ENCODE data around the gene STK26.
"Not testable (repeated sequence)": the region's sequence is repeated elsewhere in the genome, so short reads cannot be mapped to it uniquely, and the experiment has no call there.

Gene STK26

DNA sequence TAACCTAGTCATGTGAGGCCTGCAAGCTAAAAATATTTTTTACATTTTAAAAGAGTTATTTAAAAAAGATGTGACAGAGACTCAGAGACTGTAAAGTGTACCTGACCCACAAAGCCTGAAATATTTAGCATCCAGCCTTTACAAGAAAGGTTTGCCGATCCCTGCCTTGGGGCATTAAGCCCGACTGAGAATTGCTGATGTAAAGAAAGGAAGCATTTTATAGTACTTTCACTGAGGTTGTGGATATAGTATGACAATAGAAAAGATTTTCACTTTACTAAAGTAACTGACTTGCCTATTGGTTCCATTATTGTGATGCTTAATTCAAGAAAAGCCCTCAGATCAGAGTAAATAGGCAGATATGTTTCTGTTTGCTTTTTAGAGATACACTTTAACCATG lies 17.0 kb downstream of the STK26 start:
- DNase-seq = no peak

DNA sequence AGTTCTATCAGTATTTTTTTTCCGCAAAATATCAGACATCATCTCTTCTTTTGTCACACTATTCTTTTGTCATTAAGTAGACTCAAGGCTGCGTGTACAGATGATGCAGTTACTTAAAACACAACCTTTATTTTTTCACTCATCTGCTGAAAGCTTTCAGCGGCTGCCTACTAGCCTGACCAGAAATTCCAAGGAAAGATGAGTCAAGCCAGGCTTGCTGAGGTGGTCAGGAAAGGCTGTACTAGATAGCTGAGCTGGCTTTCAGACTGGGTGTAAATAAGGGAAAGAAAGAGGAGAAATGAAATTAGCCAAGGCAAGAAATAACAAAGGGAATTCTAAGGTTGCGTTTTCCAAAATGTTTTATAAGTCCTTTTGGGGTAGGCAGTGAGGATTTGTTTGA lies 17.9 kb downstream of the STK26 start:
- no peak for DNase-seq

DNA sequence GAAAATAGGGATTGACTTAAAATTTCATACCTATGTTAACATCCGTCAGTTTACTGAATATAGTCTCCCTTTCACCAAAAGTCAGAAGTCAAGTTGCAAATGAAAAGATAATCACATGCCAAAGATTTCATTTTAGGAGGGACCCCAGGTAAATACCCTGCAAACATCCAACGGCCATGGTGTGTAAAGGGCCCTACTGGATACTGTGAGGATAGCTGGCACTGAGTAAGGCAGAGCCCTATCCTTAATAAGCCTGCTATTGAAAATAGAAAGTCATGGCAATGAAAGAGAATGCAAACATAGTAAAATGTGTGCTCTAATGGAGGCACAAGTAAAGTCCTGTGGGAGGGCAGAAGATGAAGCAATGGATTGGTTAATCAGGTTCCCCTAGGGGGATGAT lies 20.9 kb downstream of the STK26 start:
- DNase-seq = no peak

DNA sequence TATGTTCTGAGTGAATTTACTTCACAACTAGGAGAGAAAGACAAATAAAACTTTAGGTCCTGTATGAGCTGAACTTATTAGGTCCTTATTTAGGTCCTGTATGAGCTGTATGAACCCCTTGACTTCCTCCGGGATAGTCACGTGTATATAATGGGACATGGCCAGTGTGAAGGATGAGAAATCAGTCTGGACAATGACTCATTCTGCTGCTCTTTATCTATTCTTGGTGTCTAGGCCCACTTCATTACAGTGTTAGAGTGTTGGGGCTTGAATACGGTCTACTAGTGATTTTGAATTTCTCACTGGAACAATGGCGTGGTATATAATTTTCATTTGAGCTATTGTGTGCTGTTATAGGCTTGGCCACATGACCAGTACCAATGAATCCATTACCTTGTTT lies 21.9 kb downstream of the STK26 start:
- DNase-seq = no peak

DNA sequence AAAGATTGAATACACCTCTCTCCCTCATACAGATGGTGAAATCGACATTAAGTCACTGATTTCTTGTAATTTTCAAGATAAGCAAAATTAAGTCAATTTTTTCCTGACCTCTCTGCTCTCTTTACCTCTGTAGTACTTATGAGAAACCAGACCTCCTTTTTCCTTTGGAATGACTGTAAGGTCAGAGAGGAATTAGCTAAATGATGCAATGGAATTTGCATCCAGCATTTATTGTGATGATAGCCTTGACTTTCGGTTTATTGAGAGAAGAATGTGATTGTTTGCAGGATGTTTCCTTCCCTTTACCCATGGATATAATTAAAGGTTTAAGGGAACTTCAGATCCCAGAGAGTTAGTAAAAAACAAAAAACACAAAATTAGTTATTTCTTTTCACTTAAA lies 22.4 kb downstream of the STK26 start:
- DNase-seq = no peak

DNA sequence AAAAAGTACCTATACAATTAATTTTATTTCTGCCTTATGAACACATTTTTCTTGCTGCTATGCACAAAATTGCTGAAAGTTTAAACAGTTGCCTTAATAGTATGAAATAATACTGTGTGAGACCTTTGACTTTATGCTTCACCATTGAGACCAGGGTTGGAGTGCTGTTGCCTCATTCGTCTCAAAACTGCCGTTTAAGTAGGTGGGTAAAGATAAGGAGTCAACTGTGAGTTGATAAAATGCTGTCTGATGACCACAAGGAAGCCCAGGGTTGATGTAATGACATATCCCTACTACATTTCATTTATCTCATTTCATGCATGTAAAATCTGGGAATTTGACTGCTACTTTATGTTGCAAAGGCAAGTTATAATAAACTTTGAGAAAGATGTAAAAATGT lies 23.4 kb downstream of the STK26 start:
- no peak for DNase-seq

DNA sequence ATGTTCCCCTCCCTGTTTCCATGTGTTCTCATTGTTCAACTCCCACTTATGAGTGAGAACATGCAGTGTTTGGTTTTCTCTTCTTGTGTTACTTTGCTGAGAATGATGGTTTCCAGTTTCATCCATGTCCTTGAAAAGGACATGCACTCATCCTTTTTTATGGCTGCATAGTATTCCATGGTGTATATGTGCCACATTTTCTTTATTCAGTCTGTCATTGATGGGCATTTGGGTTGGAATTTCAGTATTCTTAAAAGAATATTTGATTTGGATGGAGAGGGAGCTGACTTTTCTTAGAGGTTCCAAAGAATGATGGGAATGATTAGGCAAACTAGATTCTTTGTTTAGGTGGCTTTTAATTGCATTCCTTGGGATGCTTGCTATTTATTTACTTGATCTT lies 28.7 kb downstream of the STK26 start:
- not testable (repeated sequence) for DNase-seq

DNA sequence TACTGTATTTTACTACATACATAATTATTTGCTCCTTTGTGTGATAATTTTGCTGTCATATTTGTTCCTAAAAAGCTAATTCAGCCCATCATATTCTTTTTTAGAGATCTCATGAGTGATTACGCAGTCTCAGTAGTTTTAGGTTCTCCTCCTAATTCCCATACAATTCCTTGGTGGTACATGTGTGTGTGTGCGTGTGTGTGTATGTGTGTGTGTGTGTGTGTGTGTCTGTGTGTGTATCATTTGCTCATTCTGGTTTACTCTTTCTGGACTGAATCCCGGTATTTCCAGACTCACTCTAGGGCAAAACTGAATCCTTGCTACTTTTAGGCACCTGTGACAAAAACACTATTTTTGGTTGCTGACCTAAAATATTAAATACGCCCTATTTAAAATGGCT lies 34.9 kb downstream of the STK26 start:
- DNase-seq = no peak

DNA sequence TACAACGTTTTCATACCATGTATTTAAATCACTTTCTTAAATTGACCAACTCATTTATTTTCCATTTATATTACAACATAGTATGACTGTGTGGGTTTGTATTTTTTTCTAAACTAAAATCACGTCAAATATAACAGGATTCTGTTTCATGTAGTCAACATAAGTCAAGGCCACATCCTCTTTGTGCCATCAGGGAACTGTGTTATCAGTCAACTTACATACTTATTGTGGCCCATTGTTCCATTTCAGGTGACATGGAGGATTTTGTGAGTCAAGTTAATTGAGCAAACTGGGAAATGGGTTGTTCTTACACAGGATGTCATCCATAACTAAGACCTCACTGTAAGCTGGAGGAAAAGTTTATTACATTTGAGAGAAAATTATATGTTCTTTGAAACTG lies 35.9 kb downstream of the STK26 start:
- DNase-seq = no peak

DNA sequence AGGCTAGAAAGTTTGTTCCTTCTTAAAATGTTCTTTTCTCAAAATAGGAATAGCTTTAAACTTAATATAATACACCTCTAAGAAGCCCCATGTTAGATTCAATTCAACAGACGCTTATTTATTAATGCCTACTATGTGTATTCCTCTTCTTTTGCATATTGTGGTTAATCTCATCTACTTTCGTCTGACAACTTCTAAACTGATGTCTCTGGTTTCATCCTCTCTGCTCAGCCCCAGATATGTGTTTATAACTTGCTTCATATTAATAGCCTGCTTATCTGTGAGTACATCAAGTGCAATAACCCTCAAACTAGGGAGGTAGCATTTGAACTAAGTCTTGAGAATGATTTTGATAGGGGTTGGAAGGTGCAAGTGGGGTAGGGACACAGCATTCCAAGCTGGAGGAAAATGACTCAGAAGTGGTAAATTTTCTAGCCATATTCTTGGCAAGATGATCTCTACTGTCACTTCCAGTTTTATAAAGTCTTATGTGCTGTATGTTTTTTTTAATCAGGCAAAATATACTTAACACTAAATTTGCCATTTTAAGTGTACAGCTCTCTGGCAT lies 37.0 kb downstream of the STK26 start:
- DNase-seq = no peak

DNA sequence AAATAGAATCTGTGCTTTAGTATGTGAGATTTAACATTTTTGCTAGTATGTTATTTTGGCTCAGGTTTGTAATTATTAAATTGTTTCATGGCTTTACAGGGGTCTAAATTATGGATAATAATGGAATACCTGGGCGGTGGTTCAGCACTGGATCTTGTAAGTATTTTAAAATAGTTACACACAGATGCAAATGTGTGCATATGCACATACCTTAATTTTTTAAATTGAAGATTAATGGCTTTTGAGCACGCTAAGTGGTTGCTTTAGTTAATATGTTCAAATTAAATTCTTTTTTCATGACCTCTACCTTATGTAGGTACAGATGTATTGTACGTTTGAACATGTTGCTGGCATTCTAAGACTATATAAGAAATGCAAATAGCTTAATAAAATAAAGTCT lies 40.2 kb downstream of the STK26 start:
- DNase-seq = no peak

DNA sequence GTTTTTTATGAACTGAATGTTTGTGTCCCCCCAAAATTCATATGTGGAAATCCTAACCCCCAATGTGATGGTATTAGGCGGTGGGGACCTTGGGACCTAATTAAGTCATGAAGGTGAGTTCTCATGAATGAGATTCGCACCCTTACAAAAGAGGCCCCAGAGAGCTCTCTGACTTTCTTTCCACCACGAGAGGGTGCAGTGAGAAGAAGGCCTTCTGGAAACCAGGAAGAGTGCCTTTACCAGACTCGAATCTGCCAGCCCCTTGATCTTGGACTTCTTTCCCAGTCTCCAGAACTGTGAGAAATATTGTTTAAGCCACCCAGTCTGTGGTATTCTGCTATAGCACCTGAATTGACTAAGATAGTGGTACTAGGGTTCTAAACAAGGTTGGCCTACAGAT lies 40.8 kb downstream of the STK26 start:
- DNase-seq = no peak

DNA sequence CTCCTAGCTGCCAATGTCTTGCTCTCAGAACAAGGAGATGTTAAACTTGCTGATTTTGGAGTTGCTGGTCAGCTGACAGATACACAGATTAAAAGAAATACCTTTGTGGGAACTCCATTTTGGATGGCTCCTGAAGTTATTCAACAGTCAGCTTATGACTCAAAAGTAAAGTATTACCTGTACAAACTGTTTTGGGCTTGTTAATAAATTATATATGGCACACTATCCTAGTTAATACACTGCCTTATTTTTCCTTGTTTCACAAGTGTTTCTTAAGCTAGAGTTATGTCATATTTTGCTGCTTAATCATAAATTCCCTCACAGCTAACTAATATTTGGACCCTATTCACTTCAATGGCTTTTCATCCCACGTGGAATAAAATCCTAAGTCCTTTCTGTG lies 45.3 kb downstream of the STK26 start:
- no peak for DNase-seq

DNA sequence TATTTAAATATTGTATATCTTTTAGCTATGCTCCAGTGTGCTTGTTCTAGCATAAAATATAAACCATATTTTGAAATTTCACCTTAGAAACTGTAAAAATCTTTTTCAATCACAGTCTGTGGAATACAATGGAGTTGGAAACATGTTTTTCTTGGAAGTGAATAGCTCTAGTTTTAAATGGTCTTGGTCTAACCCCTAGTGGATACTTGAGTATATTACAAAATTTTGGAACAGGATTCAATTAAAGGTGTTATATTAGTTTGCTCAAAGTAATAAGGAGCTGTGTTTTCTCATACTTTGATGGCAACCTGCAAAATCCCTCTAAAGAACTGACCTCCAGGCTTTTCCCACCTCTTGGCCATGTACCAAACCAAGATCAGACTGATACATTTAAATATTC lies 48.2 kb downstream of the STK26 start:
- DNase-seq = no peak

DNA sequence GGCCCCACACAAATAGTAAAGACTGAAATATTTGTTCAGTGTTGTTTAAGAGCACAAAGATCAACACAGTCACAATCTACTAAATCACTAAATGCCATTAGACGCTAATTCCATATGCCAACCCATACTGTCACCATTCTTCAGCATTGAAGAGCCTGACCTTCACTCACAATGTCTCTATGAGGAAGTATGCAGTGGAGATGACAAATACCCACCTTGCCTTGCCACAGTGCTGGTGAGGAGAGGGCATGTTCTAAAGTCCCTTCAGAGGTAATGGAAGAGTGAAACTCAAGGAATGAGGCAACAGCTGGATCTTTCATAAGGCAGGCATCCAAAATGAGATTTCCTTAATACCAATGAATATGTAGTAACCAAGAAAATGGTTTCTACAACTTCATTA lies 54.3 kb downstream of the STK26 start:
- DNase-seq = no peak

DNA sequence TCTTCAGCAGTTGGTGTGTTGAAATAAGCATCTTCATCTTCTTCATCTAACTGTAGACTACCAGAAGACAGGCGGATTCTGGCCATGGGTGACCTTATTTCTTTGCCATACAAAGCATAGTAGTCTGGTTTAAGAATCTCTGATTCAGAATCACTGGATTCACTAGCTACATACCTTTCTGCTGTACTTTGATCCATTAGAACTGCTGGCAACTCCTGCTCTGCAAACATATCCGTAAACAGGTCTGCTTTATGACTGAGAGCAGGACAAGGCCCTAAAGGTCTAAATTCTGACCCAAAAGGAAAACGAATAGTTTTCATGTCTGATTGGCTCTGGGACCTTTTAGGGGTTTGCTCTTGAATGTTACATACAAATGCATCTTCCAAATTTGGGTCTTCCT lies 54.8 kb downstream of the STK26 start:
- DNase-seq = no peak

DNA sequence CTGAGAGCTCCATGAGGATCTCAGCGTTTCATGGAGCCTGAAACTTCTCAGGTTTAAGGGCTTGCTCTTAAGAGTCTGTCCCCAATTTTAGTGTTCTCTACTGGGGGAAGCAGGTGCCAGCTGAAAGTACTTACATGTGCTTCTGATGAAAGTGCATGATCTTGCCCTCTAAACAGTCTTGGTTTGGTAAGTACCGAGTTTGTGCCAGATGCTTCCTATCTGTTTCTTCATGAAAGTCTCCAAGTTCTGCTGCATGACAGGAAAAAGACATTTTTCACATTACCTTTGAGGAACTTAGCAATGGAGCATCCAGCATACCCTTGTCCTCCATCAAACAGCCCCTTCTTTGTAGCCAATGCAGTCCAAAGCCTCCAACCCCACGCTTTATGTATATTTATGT lies 62.7 kb downstream of the STK26 start:
- no peak for DNase-seq

DNA sequence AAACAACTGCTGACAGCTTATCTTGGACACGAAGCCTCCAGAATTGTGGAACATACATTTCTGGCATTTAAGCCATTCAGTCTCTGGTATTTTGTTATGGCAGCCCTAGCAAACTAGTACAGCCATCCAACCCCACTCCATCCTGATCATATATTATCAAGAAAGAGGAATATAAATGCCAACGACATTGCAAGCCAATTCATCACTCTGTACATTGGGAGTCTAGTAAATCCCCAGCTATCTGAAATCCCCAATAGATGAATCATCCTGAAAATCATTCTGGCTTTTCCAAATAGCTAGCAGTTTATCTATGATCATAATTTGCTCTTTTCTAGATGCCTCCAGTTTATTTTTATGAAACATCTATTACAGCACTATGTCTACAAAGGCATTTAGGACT lies 63.6 kb downstream of the STK26 start:
- DNase-seq = no peak

DNA sequence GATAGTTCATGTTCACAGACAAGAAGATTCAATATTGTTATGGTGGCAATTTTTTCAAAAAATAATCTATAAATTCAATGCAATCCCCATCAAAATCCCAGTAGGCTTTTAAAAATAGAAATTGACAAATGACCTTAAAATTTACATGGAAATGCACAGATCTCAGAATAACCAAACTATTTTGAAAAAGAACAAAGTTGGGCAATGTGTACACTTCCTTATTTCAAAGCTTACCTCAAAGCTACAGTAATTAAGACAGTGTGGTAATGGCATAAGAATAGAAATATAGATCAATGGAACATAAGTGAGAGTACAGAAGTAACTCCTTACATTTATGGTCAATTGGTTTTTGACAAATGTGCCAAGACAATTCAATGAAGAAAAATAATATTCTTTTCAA lies 65.8 kb downstream of the STK26 start:
- DNase-seq = no peak

DNA sequence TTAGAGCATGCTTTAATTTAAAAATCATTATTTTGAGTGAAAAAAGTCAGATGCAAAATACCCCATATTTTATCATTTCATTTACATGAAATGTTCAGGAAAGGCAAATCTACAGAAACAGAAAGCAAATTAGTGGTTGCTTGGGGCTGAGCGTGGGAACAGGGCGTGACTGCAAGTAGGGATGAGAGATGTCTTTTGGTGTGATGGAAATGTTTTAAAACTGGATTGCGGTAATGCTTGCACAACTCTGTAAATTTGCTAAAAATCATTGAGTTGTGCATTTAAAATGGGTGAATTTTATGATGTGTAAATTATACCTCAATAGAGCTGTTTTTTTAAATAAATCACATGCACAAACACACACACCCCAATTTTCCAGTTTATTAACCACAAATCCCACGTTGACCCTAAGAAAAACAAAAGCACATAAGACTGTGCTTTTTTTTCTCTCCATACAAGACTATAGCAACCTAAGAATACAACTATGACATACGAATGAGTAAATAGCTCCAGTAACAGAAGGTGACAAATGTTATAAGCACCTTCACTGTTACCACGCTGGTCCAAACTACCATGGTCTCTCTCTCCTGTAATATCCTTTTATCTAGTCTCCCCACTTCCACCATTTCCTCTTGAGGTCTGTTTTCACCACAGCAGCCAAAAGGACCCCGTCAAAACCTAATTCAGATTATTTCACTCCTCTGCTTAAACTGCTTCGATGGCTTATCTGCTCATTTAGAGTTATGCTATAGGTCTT lies 67.5 kb downstream of the STK26 start:
- DNase-seq = no peak

DNA sequence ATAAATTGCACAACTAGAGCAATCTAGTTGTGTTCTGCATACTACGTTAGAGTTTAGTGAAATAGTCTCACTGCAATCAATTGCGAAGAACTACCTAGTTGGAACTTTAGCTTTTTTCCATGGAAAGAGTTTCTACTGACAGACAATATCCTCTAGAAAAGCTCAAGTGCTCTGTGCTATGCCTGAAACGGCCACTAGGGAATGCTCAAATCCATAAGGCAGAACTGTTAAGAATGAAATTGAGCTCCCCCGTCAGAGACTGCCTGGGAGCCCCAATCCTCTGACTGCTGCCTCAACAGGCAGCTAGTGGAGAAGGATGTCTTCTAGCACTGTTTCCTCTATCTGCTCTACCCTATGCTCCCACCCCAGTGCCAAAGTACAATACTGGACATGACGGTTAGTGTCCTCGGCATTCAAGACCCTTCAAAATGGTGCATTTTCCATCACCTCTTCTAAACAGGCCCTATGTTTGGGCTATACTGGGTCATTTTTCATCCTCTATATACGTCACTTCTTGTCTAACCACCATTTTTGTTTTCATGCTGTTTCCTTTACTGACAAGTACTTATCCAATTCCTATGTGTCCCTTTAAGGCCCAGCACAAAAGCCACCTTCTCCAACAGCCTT lies 69.5 kb downstream of the STK26 start:
- DNase-seq = peak; percentile 68

DNA sequence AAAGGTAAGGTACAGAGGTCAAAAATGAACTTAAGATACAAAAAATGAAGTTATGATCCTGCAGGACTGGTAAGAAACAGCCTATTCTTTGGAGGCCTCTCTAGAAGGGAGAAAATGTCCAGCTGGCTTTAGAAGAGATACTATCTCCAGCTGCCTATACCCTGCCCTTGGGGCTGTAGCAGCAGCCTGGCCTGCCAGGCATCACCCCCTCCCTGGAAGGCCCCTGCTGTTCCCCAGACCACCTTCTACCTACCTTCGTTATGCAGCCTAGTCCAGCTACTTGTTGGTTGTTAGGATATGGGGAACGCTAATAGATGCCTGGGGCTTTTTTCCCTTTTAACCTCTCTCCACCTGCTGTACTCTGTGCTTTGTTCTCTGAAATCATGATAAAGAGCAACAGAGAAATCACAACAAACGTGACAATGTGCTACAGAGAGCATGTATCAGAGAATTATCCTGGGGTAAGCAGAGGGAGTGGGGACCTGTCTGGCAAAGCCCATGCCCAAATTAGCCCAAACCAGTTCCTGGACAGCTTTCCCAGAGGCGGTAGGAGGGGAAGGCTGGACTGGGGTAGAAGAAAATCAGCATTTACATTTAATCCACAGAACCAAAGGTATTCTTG lies 70.2 kb downstream of the STK26 start:
- no peak for DNase-seq

DNA sequence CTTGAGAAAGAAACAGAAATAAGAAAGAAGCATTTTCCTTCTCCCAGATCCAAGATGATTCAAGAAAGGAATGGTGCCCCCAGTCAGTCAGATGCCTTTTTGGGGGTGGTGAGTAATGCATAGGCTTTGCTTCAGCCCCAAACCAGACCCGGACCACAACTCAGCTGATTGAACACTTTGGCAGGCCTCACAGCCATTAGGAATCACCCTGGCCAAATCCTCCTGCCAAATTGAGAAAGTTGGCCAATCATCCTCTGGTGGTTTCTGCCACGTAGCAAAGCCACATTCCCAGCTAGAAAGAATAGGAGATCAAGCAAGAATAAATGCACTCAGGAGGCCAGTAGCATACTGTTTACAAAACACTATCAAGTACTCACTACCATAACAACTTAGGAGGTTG lies 71.1 kb downstream of the STK26 start:
- DNase-seq = no peak

DNA sequence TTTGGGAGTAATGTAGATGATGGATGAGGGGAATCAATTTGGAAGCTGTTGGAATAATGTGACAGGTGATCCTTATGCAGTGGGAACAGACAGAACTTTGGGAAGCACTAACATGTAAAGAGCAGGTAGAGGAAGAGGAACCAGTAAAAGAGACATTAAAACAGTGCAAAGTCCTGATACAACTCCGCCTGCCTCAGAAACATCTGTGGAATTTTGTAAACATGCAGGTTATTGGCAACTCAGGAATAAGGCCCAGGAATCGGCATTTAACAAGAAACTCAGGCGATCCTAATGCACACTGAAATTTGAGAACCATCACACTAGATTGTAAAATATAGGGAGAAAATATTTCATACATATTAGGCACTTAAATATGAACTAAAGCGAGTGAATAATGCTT lies 75.6 kb downstream of the STK26 start:
- not testable (repeated sequence) for DNase-seq

Data from NCI-H1436 (cell line).